ENCODE measurements around the gene CDH23.

- TF ChIP-seq GATA2 (IDR thresholded peaks at IDR 0.05; ENCODE audit: low read depth, low read length): no peak
- TF ChIP-seq GATA3 (IDR thresholded peaks at IDR 0.05; ENCODE audit: low read depth, low read length): no peak
These were observed 155.2 kb downstream of the CDH23 start for GRCh38 chr10:71551970-71552369.

Measured in SH-SY5Y (cell line).